ENCODE data around the gene NCAPD3.

The NCAPD3 gene

GRCh38 chr11:134155946-134156865 is 67.6 kb downstream of the NCAPD3 start:
- TF ChIP-seq ZNF565 (CRISPR knock-in tag; conservative IDR thresholded peaks at IDR 0.05; ENCODE audit: low read depth) (no peak), ZC3H10 (CRISPR knock-in tag; IDR thresholded peaks at IDR 0.05) (no peak), TOX (CRISPR knock-in tag; IDR thresholded peaks at IDR 0.05; ENCODE audit: borderline replicate concordance) (no peak), BACH2 (CRISPR knock-in tag; IDR thresholded peaks at IDR 0.05; ENCODE audit: borderline replicate concordance) (no peak), CREB5 (CRISPR knock-in tag; IDR thresholded peaks at IDR 0.05; ENCODE audit: low read depth) (no peak), ZNF8 (CRISPR knock-in tag; IDR thresholded peaks at IDR 0.05) (no peak), ZFP3 (CRISPR knock-in tag; IDR thresholded peaks at IDR 0.05) (no peak), TCF4 (CRISPR knock-in tag; IDR thresholded peaks at IDR 0.05; ENCODE audit: borderline replicate concordance) (no peak), CSDC2 (CRISPR knock-in tag; IDR thresholded peaks at IDR 0.05) (no peak), SNAI2 (CRISPR knock-in tag; IDR thresholded peaks at IDR 0.05) (no peak), PPARA (CRISPR knock-in tag; IDR thresholded peaks at IDR 0.05; ENCODE audit: borderline replicate concordance) (no peak), ESRRG (CRISPR knock-in tag; IDR thresholded peaks at IDR 0.05) (no peak), GLIS3 (CRISPR knock-in tag; IDR thresholded peaks at IDR 0.05) (no peak)
- no peak for ATAC-seq

GRCh38 chr11:134155456-134155855 is 68.3 kb downstream of the NCAPD3 start:
- TF ChIP-seq ZFP3 (CRISPR knock-in tag; IDR thresholded peaks at IDR 0.05) (no peak), GLIS3 (CRISPR knock-in tag; IDR thresholded peaks at IDR 0.05) (no peak), SNAI2 (CRISPR knock-in tag; IDR thresholded peaks at IDR 0.05) (no peak), CSRNP3 (CRISPR knock-in tag; IDR thresholded peaks at IDR 0.05) (no peak), ZNF8 (CRISPR knock-in tag; IDR thresholded peaks at IDR 0.05) (no peak), ISL1 (CRISPR knock-in tag; IDR thresholded peaks at IDR 0.05) (no peak), ESRRG (CRISPR knock-in tag; IDR thresholded peaks at IDR 0.05) (no peak), ZNF565 (CRISPR knock-in tag; conservative IDR thresholded peaks at IDR 0.05; ENCODE audit: low read depth) (no peak)
- no peak for ATAC-seq

- TF ChIP-seq CSRNP3 (CRISPR knock-in tag; IDR thresholded peaks at IDR 0.05) (no peak), ZNF8 (CRISPR knock-in tag; IDR thresholded peaks at IDR 0.05) (no peak), ZFP30 (CRISPR knock-in tag; IDR thresholded peaks at IDR 0.05) (no peak)
- ATAC-seq = no peak
These were observed 69.3 kb downstream of the NCAPD3 start for GRCh38 chr11:134154441-134154840.

- TF ChIP-seq GLIS3 (CRISPR knock-in tag; IDR thresholded peaks at IDR 0.05) (no peak), ZNF565 (CRISPR knock-in tag; conservative IDR thresholded peaks at IDR 0.05; ENCODE audit: low read depth) (no peak), CREB5 (CRISPR knock-in tag; IDR thresholded peaks at IDR 0.05; ENCODE audit: low read depth) (no peak), TCF4 (CRISPR knock-in tag; IDR thresholded peaks at IDR 0.05; ENCODE audit: borderline replicate concordance) (no peak), PPARA (CRISPR knock-in tag; IDR thresholded peaks at IDR 0.05; ENCODE audit: borderline replicate concordance) (no peak), ESRRG (CRISPR knock-in tag; IDR thresholded peaks at IDR 0.05) (no peak), ZFP30 (CRISPR knock-in tag; IDR thresholded peaks at IDR 0.05) (no peak), POU6F1 (CRISPR knock-in tag; IDR thresholded peaks at IDR 0.05; ENCODE audit: borderline replicate concordance, low read depth) (no peak), RARB (CRISPR knock-in tag; IDR thresholded peaks at IDR 0.05) (no peak), ZFP3 (CRISPR knock-in tag; IDR thresholded peaks at IDR 0.05) (no peak), ZNF8 (CRISPR knock-in tag; IDR thresholded peaks at IDR 0.05) (no peak), SNAI2 (CRISPR knock-in tag; IDR thresholded peaks at IDR 0.05) (no peak), CSRNP3 (CRISPR knock-in tag; IDR thresholded peaks at IDR 0.05) (no peak)
- ATAC-seq = no peak
These were observed 70.4 kb downstream of the NCAPD3 start for GRCh38 chr11:134153147-134153905.
